HG03135 (cell line): ENCODE data around the gene CCDC85B.
A peak's percentile ranks its signal among the peaks of the same experiment; 100 is the strongest.

Source experiments
- ATAC-seq: cut with Tn5 transposase; IDR thresholded peaks from one replicate; pipeline ENCODE4 v1.9.1; 2021; ENCODE audit warnings: mild to moderate bottlenecking, moderate library complexity; ENCODE audit not compliant: unreplicated experiment

CCDC85B gene

GRCh38 chr11:65868076-65868667 lies 22.3 kb upstream of the CCDC85B start:
- ATAC-seq, result no peak

GRCh38 chr11:65868907-65869306 lies 21.6 kb upstream of the CCDC85B start:
- ATAC-seq, result no peak

DNA sequence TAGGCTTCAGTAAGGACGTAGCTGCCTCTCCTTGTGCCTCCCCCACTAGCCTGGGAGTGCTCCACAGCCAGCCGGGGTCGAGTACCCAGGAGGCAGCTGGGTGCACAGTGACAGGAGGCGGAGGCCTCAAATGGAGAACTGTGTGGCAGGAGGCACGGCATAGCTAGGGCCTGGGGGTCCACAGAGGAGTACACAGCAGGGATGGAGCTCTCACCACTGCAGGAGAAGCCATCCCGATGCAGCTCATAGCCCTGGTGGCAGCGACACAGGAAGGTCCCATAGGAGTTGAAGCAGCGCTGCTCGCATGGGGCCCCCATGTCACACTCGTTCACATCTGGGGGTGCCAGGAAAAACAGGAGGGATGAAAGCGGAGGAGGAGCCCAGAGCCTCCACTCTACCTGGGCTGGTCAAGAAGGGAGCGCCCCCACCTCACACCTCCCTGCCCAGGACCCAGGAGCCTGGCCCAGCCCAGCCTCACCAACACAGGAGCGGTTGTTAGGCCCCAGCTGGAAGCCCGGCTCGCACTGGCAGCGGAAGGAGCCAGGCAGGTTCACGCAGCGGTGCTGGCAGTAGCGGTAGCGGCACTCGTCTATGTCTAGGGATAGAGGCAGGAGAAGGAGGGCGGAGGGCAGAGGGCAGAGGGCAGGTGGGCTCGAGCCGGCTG lies 20.7 kb upstream of the CCDC85B start:
- ATAC-seq, result no peak

GRCh38 chr11:65870307-65870658 lies 20.2 kb upstream of the CCDC85B start:
- no peak for ATAC-seq

DNA sequence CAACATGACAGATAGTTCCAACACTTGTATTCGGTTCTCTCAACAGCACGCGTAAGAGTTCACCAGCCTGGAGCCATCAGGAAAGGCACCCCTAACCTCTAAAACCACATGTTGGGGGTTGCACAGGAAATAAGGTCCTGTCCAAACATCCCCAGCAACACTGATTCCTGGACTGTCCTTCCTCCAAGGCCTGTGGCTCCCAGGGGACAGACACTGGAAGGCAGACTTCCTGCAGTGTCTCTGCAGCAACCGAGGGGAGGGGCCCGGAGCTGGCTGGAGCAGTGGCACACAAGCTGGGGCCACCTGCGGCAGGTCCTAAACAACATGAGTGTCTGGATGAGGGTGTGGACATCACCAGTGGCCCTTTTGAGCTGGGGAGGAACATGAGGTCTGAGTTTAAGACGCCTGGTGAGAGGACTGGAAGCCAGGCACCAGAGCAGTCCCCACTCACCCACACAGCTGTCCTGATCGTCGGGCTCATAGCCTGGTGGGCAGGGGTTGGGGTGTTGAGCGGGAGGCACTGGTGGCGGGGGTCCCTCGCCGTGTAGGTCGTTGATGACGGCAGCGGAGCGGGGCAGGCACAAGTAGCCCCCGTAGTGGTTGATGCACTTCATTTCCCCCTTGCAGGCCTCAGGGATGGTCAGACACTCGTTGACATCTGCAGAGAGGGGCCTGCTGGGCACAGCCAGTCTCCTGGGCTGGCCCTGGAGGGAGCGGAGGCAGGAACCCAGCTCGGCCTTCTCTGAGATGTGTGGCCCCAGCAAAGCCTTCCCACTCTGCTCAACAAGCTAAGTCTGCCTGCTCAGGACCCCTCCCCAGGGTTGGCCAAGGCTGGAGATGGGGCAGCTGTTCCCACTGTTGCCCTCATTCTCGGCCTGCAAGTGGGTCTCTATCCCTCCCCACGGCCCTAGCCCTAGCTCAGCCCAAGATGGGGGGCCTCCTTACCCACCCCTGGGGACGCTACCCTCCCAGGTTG lies 19.5 kb upstream of the CCDC85B start:
- no peak for ATAC-seq

GRCh38 chr11:65871811-65872548 lies 18.5 kb upstream of the CCDC85B start:
- no peak for ATAC-seq

- ATAC-seq, result no peak
These were observed 17.7 kb upstream of the CCDC85B start, which contains the start of gene EFEMP2 for GRCh38 chr11:65872586-65873317. EFEMP2 (minus strand) TSS chr11:65872800; CDS start chr11:65872354, 446 bp downstream.

- ATAC-seq, result peak; percentile 70
These were observed 16.9 kb upstream of the CCDC85B start for GRCh38 chr11:65873318-65874156.

DNA sequence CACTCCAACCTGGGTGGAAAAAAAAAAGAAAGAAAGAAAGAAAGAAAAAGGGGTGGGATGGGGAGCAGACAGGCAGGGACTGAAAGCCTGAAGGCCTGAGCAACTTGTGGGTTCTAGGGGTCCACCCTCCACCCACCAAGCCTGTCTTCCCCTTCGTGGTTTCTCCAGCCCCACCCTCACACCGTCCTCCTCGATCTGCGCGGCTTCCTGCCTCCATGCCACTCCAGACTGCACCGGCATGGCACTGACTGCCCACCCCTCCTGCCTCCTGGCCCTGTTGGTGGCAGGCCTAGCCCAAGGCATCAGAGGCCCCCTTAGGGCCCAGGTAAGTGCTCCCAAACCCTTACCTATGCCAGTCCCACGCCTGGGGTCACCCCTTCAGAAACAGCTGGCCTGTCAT lies 10.9 kb upstream of the CCDC85B start, which contains the start of gene CTSW:
CTSW (plus strand) TSS at position 221 of the 400 bp plus-strand sequence; CDS start at position 239, 18 bp downstream.
- no peak for ATAC-seq

GRCh38 chr11:65880027-65880426 lies 10.4 kb upstream of the CCDC85B start:
- no peak for ATAC-seq

- no peak for ATAC-seq
These were observed 9.5 kb upstream of the CCDC85B start for GRCh38 chr11:65880844-65881421.

DNA sequence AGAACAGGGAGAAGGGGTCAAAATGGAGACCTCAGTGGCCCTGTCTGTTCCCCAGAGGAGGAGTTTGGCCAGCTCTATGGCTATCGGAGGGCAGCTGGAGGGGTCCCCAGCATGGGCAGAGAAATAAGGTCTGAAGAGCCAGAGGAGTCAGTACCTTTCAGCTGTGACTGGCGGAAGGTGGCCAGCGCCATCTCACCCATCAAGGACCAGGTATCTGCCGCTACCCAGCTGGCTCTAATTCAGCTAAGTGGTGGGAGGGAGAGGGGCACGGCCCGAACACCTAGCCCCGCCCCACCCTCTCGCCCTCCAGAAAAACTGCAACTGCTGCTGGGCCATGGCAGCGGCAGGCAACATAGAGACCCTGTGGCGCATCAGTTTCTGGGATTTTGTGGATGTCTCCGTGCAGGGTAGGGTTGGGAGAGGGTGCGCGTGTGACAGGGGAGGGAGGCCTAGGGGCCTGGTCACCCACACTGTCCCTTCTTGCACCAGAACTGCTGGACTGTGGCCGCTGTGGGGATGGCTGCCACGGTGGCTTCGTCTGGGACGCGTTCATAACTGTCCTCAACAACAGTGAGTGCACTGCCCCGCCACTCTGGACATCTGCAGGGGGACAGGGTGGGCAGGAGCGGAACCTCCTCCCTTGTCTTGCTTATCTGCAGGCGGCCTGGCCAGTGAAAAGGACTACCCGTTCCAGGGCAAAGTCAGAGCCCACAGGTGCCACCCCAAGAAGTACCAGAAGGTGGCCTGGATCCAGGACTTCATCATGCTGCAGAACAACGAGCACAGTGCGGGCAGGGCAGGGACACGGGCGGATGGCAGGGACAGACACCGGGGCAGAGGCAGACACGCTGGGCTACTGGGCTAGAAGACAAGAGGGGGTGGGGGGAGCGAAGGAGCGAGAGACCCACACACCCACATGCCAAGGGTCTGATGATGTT lies 8.1 kb upstream of the CCDC85B start:
- ATAC-seq, result no peak

DNA sequence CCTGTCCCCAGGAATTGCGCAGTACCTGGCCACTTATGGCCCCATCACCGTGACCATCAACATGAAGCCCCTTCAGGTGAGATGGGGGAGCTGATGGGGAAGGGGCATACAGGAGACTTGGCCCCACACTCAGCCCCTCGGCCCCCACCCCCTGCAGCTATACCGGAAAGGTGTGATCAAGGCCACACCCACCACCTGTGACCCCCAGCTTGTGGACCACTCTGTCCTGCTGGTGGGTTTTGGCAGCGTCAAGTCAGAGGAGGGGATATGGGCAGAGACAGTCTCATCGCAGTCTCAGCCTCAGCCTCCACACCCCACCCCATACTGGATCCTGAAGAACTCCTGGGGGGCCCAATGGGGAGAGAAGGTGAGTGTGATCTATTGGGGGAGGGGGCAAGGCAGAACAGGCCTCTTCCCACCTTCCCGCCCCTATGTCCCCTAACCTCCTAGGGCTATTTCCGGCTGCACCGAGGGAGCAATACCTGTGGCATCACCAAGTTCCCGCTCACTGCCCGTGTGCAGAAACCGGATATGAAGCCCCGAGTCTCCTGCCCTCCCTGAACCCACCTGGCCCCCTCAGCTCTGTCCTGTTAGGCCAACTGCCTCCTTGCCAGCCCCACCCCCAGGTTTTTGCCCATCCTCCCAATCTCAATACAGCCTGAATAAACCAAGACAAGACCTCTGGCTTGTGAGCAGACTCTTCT lies 7.3 kb upstream of the CCDC85B start:
- ATAC-seq, result no peak

- no peak for ATAC-seq
These were observed 6.4 kb upstream of the CCDC85B start for GRCh38 chr11:65883786-65884715.

GRCh38 chr11:65884716-65885092 lies 5.8 kb upstream of the CCDC85B start:
- ATAC-seq, result no peak

DNA sequence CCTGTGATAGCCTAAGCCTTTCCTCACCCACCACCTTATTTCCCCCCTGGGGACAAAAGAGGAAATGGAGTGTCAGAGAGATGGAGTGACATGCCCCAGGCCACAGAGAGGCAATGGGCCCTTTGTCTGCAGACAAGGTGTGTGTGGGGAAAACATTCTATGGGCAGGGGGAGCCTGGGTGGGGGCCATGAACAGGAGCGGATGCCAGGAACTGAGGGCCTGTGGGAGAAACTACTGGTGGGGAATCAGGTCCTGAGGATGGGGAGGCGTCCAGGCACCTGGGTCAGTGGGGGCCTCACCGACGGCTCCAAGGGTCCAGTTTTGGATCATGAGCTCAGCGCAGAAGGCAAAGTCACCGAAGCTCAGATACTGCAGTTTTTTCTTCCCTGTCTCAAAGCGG lies 5.2 kb upstream of the CCDC85B start:
- no peak for ATAC-seq
